ENCODE data around the gene CASP8AP2.

CASP8AP2 gene

DNA sequence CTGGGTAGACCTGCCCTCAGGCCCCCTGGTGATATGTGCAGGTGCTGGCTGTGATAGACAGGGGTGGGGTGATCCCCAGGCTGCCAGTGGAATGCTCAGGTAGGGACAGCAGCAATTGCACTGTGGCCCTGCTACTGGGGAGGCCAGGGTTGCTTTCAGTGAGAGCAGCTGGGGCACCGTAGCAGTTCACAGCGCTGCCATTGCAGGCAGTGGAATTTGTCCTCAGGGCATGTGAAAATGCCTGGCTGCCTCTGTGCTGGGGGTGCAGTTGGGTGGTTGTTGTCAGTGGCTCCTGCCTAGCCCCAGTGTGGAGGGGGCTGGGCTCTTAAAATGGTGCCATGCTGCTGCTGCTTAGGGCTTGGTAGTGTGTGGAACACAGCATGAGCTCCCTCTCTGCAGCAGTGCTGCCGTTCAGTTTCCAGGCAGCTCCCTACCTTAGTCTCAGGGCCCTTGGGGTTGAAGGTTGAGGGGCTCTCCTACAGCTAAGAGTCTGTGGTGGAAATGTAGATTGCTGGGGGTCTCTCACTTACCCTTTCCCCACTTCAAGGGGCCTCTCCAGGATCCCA is 88.2 kb downstream of the CASP8AP2 start:
- no peak for DNase-seq (ENCODE audit: low spot score)
- TF ChIP-seq, protein P1, sequence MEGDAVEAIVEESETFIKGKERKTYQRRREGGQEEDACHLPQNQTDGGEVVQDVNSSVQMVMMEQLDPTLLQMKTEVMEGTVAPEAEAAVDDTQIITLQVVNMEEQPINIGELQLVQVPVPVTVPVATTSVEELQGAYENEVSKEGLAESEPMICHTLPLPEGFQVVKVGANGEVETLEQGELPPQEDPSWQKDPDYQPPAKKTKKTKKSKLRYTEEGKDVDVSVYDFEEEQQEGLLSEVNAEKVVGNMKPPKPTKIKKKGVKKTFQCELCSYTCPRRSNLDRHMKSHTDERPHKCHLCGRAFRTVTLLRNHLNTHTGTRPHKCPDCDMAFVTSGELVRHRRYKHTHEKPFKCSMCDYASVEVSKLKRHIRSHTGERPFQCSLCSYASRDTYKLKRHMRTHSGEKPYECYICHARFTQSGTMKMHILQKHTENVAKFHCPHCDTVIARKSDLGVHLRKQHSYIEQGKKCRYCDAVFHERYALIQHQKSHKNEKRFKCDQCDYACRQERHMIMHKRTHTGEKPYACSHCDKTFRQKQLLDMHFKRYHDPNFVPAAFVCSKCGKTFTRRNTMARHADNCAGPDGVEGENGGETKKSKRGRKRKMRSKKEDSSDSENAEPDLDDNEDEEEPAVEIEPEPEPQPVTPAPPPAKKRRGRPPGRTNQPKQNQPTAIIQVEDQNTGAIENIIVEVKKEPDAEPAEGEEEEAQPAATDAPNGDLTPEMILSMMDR (IDR thresholded peaks at IDR 0.05; ENCODE audit: extremely low read depth, insufficient read depth, missing control alignments), result no peak
- in situ Hi-C loops (cut with MboI; ENCODE audit: low pct_unique_long_range_greater_than_20kb, low sequenced_read_pairs, unreplicated experiment), result no loop called here
